Subcutaneous adipose tissue (tissue), 4 donors: Measurements from ENCODE around the gene NUDT12. TPM values are rescaled to one million over a fixed set of nuclear protein-coding genes. Genes with fewer than 3 reads are reported as not detected.

Source experiments
- CTCF ChIP-seq: fragments of 450-650 bp; IDR thresholded peaks from one replicate; pipeline ENCODE4 v1.5.1; 2016; ENCODE audit warnings: low read depth, mild to moderate bottlenecking, control low read depth, antibody characterized with exemption, moderate library complexity
- total RNA-seq, 4 donors: library from RNA; depleted of rRNA; stranded (reverse); fragments of >200 nt; gene quantifications; one replicate each; pipeline ENCODE4 v1.1.0, GENCODE V29; 2016

Gene NUDT12
- total RNA-seq, 4 donors from 2014 or later, result 7.9 to 16.3 (median 12.6) TPM

GRCh38 chr5:103503066-103503465 is 59.5 kb downstream of the NUDT12 start:
- TF ChIP-seq CTCF, result no peak

GRCh38 chr5:103502662-103503061 is 59.9 kb downstream of the NUDT12 start:
- no peak for TF ChIP-seq CTCF
